A549 (cell line): ENCODE results near the gene RAB1B. TPM values are rescaled to one million over a fixed set of nuclear protein-coding genes. Genes with fewer than 3 reads are reported as not detected.
A peak's percentile ranks its signal among the peaks of the same experiment; 100 is the strongest.

Source experiments
- ATAC-seq, 2 experiments: fragments of 200-7000 bp in 1 of 2; fragments of >200 bp in 1 of 2; cut with Nextera tagmentation in 1 of 2; cut with Tn5 transposase in 1 of 2; 3 replicates each; pipeline versions ENCODE4 v1.8.0 to v1.9.1; 2018 to 2020; ENCODE audit warnings: mild to moderate bottlenecking in 1 of 2, moderate library complexity in 1 of 2
- CTCF ChIA-PET: fragments of 300-600 bp; sonication (Branson Sonifier 250); formaldehyde crosslinking; extraction: SDS; loops from one replicate; lab custom pipeline; 2021; ENCODE audit warnings: antibody characterized with exemption, inconsistent platforms; lab: Yijun Ruan, JAX
- POLR2A ChIA-PET: fragments of 350-600 bp; formaldehyde crosslinking; extraction: SDS; loops from one replicate; lab custom pipeline; 2021; ENCODE audit warnings: antibody characterized with exemption, inconsistent platforms; lab: Yijun Ruan, JAX
- DNase-seq, 2 experiments: peaks; one replicate each; pipeline versions ENCODE4 v3.0.0 to v3.0.0-alpha.2; 2011 to 2016; ENCODE audit warnings: low read depth in 1 of 2, low spot score in 1 of 2
- FAIRE-seq: peaks from 2 replicates; lab custom pipeline; 2011; peaks lifted over from hg19 to GRCh38; lab: Jason Lieb, UNC
- H3K27ac ChIP-seq, 2 experiments: fragments of >200 bp; sonication (Bioruptor Twin); formaldehyde crosslinking; 3 replicates each; pipeline ENCODE4 v1.5.1; 2016 to 2017
- H3K4me1 ChIP-seq: fragments of >200 bp; sonication (Bioruptor Twin); formaldehyde crosslinking; 3 replicates; pipeline ENCODE4 v1.6.1; 2016
- H3K4me2 ChIP-seq: fragments of >200 bp; sonication (Bioruptor Twin); formaldehyde crosslinking; 3 replicates; pipeline ENCODE4 v1.6.1; 2016
- H3K4me3 ChIP-seq: fragments of >200 bp; sonication (Bioruptor Twin); formaldehyde crosslinking; 3 replicates; pipeline ENCODE4 v1.5.1; 2016
- H3K9me3 ChIP-seq: fragments of >200 bp; sonication (Bioruptor Twin); formaldehyde crosslinking; 3 replicates; pipeline ENCODE4 v1.6.1; 2016
- CHD2 ChIP-seq: fragments of 150-350 bp; IDR thresholded peaks from 2 replicates; pipeline ENCODE4 v1.6.1; 2014; ENCODE audit warnings: low read length; ENCODE audit not compliant: partially characterized antibody
- E2F6 ChIP-seq: IDR thresholded peaks from 2 replicates; pipeline ENCODE4 v1.6.1; 2012; ENCODE audit warnings: low read depth, borderline replicate concordance
- ELK1 ChIP-seq: fragments of 150-350 bp; IDR thresholded peaks from 2 replicates; pipeline ENCODE4 v1.6.1; 2014; ENCODE audit warnings: low read depth, mild to moderate bottlenecking, low read length
- ESRRA ChIP-seq: fragments of 150-350 bp; IDR thresholded peaks from 2 replicates; pipeline ENCODE4 v1.6.1; 2014; ENCODE audit warnings: mild to moderate bottlenecking, low read length, borderline replicate concordance
- GATA3 ChIP-seq: IDR thresholded peaks from 2 replicates; pipeline ENCODE4 v1.6.1; 2012; ENCODE audit warnings: borderline replicate concordance
- KDM1A ChIP-seq: fragments of 200-600 bp; sonication (generic); IDR thresholded peaks from 2 replicates; pipeline ENCODE4 v1.6.1; 2016; ENCODE audit warnings: low read depth, mild to moderate bottlenecking
- KDM5A ChIP-seq: fragments of 200-600 bp; sonication (generic); IDR thresholded peaks from 2 replicates; pipeline ENCODE4 v1.6.1; 2016; ENCODE audit warnings: antibody characterized with exemption, mild to moderate bottlenecking
- MAFK ChIP-seq: fragments of 450-650 bp; IDR thresholded peaks from 2 replicates; pipeline ENCODE4 v1.6.1; 2014; ENCODE audit not compliant: partially characterized antibody
- NFE2L2 ChIP-seq: fragments of 150-350 bp; conservative IDR thresholded peaks from 2 replicates; pipeline ENCODE4 v1.6.1; 2014; ENCODE audit warnings: low read length
- NR3C1 ChIP-seq: fragments of >200 bp; sonication (Bioruptor Twin); formaldehyde crosslinking; IDR thresholded peaks from 3 replicates; pipeline ENCODE4 v1.6.1; 2017
- RCOR1 ChIP-seq: fragments of 150-350 bp; IDR thresholded peaks from 2 replicates; pipeline ENCODE4 v1.6.1; 2014; ENCODE audit warnings: antibody characterized with exemption, low read length, low read depth
- RFX5 ChIP-seq: fragments of 450-650 bp; IDR thresholded peaks from 2 replicates; pipeline ENCODE4 v1.7.1; 2014; ENCODE audit warnings: antibody characterized with exemption, mild to moderate bottlenecking, moderate library complexity
- SREBF2 ChIP-seq: fragments of 450-650 bp; IDR thresholded peaks from 2 replicates; pipeline ENCODE4 v1.6.1; 2014; ENCODE audit warnings: mild to moderate bottlenecking, moderate library complexity
- ZC3H11A ChIP-seq: fragments of 450-650 bp; IDR thresholded peaks from 2 replicates; pipeline ENCODE4 v1.6.1; 2014; ENCODE audit warnings: antibody characterized with exemption, mild to moderate bottlenecking
- WGBS: methylation state at CpG from one replicate; pipeline ENCODE4 v1.1.6; 2017; ENCODE audit errors: missing lambda C conversion rate; 5-methylcytosine and 5-hydroxymethylcytosine counted together
- polyA plus RNA-seq, 4 experiments: library from polyadenylated mRNA; depleted of rRNA in 3 of 4; stranded (reverse); fragments of >200 nt; fragmentation: RNase III in 1 of 4; extraction: RNeasy Plus Mini Kit Qiagen cat#74134 plus additional on column Dnase treatment in 1 of 4; gene quantifications; 2 replicates in 3 of 4; 3 replicates in 1 of 4; pipeline ENCODE4 v1.2.3, GENCODE V29; 2011 to 2017
- TF ChIP-seq, protein P1 (sequence below): fragments of 250-450 bp; sonication (Bioruptor Pico); IDR thresholded peaks from 2 replicates; pipeline ENCODE4 v1.5.0; 2020; ENCODE audit warnings: low read depth, mild to moderate bottlenecking, moderate library complexity
- TF ChIP-seq, protein P2 (sequence below): fragments of 250-450 bp; sonication (Bioruptor Pico); IDR thresholded peaks from 2 replicates; pipeline ENCODE4 v1.5.0; 2021; ENCODE audit warnings: mild to moderate bottlenecking, moderate library complexity, borderline replicate concordance
- TF ChIP-seq, protein P3 (sequence below): fragments of >200 bp; sonication (Bioruptor Twin); formaldehyde crosslinking; IDR thresholded peaks from 2 replicates; pipeline ENCODE4 v1.6.1; 2016

RAB1B gene
- polyA plus RNA-seq, 2 of the 4 experiments (the other 2 are of a cell fraction): 87.8 to 147 TPM

DNA sequence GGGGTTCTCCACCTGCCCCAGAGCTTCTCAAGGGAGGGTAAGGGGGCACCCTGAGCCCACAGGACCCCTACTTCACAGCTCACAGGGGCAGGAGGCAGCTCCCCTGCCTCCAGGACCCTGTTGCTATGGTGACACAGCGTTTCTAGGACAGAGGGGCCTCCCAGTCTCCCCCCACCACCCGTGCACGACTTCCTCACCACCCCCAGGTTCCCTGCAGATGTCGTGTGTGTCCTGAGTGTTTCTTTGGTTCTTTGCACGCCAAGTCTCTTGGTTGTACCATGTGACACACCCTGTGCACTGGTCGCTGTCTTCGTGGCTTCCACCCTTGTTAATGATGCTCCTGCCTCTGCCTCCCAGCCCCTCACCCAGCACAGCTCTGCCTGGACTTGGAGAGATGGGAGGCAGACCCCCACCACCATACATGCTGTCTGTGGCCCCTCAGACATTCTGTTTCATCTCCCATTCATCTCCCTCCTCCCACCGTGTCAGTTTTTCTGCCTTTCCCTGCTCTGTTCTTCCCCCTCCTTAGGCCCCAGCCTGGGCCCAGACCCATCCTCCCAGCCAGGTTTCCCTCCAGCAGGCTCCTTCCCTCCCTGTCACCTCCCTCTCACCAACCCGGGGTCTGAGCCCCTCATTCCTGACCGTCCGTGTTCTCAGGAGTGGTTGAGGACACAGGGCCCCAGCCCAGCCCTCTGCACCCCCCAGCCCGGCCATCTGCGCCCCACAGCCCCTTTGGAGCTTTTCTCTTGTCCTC, 24.5 kb upstream of the RAB1B start (continued):
- TF ChIP-seq, protein P1, sequence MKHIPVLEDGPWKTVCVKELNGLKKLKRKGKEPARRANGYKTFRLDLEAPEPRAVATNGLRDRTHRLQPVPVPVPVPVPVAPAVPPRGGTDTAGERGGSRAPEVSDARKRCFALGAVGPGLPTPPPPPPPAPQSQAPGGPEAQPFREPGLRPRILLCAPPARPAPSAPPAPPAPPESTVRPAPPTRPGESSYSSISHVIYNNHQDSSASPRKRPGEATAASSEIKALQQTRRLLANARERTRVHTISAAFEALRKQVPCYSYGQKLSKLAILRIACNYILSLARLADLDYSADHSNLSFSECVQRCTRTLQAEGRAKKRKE (CRISPR knock-in tag): no peak
- TF ChIP-seq RCOR1: no peak
- no peak for TF ChIP-seq RFX5

GRCh38 chr11:66247295-66247694, 21.1 kb upstream of the RAB1B start:
- TF ChIP-seq KDM1A (peak; percentile 31; the same call in 1 of the 2 replicates), CHD2 (no peak)
- TF ChIP-seq, all 56 proteins: peak for 1
- ATAC-seq (no peak), FAIRE-seq (no peak), DNase-seq (no peak)
- ChIA-PET POLR2A (no interaction called here), CTCF (interaction anchor here (1.0 to 6.9 kb wide), 3 partner anchors 12 to 26 kb away, joined by 3 to 72 read pairs (median 13); no protein-coding TSS in a partner anchor)
- Histone ChIP-seq H3K27ac (no peak overlapping the region), H3K4me2 (no peak overlapping the region), H3K4me3 (no peak overlapping the region), H3K4me1 (no peaks in the 10 kb centered on the region), H3K9me3 (no peaks in the 10 kb centered on the region)
- WGBS: 90% methylated on average over 4 of the region's 4 CpGs

GRCh38 chr11:66247801-66248200, 20.6 kb upstream of the RAB1B start:
- CTCF ChIA-PET: interaction anchor here (2.4 kb wide), 1 partner anchor 12 kb away, joined by 13 read pairs; no protein-coding TSS in a partner anchor
- FAIRE-seq: no peak

DNA sequence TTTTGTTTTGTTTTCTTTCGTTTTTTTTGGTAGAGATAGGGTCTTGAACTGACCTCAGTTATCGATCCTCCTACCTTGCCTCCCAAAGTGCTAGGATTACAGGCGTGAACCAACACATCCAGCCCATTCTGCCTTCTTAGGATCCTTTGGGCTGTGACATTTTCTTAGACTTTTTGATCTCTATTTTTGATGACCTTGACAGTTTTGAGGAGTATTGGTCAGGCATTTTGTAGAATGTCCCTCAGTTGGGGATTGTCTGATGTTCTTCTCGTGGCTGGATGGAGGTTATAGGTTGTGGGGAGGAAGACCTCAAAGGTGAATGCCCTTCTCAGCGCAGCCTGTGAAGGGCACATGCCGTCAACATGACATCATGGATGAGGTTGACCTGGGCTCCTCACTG, 19.5 kb upstream of the RAB1B start:
- Histone ChIP-seq H3K4me2 (no peak overlapping the region), H3K9me3 (no peaks in the 10 kb centered on the region), H3K4me1 (no peaks in the 10 kb centered on the region), H3K27ac (no peak overlapping the region), H3K4me3 (no peak overlapping the region)
- TF ChIP-seq, protein P2, sequence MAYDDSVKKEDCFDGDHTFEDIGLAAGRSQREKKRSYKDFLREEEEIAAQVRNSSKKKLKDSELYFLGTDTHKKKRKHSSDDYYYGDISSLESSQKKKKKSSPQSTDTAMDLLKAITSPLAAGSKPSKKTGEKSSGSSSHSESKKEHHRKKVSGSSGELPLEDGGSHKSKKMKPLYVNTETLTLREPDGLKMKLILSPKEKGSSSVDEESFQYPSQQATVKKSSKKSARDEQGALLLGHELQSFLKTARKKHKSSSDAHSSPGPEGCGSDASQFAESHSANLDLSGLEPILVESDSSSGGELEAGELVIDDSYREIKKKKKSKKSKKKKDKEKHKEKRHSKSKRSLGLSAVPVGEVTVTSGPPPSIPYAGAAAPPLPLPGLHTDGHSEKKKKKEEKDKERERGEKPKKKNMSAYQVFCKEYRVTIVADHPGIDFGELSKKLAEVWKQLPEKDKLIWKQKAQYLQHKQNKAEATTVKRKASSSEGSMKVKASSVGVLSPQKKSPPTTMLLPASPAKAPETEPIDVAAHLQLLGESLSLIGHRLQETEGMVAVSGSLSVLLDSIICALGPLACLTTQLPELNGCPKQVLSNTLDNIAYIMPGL (CRISPR knock-in tag): no peak
- TF ChIP-seq KDM5A (no peak), MAFK (peak; percentile 92), ELK1 (no peak), SREBF2 (no peak), E2F6 (no peak), NR3C1 (no peak)
- WGBS: 92% methylated on average over 6 of the region's 6 CpGs
- ChIA-PET POLR2A (no interaction called here), CTCF (no interaction called here)
- FAIRE-seq (no peak), DNase-seq (no peak), ATAC-seq (no peak)

More at GRCh38 chr11:66247801-66248200, 20.6 kb upstream of the RAB1B start:
- POLR2A ChIA-PET: no interaction called here
- ATAC-seq (no peak), DNase-seq (no peak)
- 96% methylated on average over 3 of the region's 3 CpGs for WGBS
- no peak overlapping the region for H3K27ac ChIP-seq
- no peak overlapping the region for H3K4me3 ChIP-seq
- H3K4me1 ChIP-seq: no peaks in the 10 kb centered on the region
- H3K4me2 ChIP-seq: no peak overlapping the region
- TF ChIP-seq ESRRA (no peak), NFE2L2 (no peak), GATA3 (no peak), ZC3H11A (no peak)
- TF ChIP-seq, protein P3, sequence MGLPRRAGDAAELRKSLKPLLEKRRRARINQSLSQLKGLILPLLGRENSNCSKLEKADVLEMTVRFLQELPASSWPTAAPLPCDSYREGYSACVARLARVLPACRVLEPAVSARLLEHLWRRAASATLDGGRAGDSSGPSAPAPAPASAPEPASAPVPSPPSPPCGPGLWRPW: no peak
- H3K9me3 ChIP-seq: no peaks in the 10 kb centered on the region
